ENCODE measurements around the gene FGF21.

Gene FGF21

DNA sequence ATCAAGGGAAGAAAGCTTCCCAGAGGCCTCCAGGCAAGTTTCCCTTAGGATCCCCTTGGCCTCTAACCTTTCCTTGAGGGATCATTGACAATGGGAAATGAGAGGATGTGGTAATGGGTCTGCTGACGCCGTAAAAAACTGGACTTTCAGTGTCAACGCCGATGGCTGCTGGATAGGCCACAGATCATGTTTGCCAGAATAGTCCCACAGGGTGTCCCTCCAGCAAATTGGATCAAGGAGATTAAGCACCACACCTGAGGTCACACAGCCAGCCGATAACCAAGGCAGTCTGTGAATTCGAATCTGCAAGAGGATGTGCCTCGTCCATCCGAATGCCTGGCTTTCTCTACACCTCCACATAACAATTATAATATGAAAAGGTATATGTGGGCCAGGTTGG is 37.9 kb downstream of the FGF21 start:
- H3K27ac ChIP-seq (ENCODE audit: low read depth, low read length): no peak overlapping the region
- H3K9ac ChIP-seq (ENCODE audit: low read length): no peak overlapping the region
- no peak overlapping the region for H3K4me2 ChIP-seq (ENCODE audit: low read depth, low read length, poor library complexity, severe bottlenecking)
- no peak overlapping the region for H3K4me3 ChIP-seq (ENCODE audit: insufficient read depth, low read length, poor library complexity, severe bottlenecking)
- H3K79me2 ChIP-seq (ENCODE audit: insufficient read depth, low read length): no peaks in the 10 kb centered on the region
- H3K36me3 ChIP-seq (ENCODE audit: low read length): no peaks in the 10 kb centered on the region
- no peaks in the 10 kb centered on the region for H4K20me1 ChIP-seq (ENCODE audit: low read depth, low read length)
- no peaks in the 10 kb centered on the region for H3K27me3 ChIP-seq (ENCODE audit: low read length)
- no peaks in the 10 kb centered on the region for H3K9me3 ChIP-seq (ENCODE audit: insufficient read depth, low read length)
- H3K9me2 ChIP-seq (replicated peaks; ENCODE audit: insufficient read depth, low read length): no peaks in the 10 kb centered on the region
- no peaks in the 10 kb centered on the region for H3F3A ChIP-seq (ENCODE audit: insufficient read depth)
- no peak overlapping the region for H2AFZ ChIP-seq (ENCODE audit: low read depth, low read length, severe bottlenecking)
- no peak for TF ChIP-seq EZH2phosphoT487 (conservative IDR thresholded peaks at IDR 0.05; ENCODE audit: low read length)
- TF ChIP-seq, protein P1, sequence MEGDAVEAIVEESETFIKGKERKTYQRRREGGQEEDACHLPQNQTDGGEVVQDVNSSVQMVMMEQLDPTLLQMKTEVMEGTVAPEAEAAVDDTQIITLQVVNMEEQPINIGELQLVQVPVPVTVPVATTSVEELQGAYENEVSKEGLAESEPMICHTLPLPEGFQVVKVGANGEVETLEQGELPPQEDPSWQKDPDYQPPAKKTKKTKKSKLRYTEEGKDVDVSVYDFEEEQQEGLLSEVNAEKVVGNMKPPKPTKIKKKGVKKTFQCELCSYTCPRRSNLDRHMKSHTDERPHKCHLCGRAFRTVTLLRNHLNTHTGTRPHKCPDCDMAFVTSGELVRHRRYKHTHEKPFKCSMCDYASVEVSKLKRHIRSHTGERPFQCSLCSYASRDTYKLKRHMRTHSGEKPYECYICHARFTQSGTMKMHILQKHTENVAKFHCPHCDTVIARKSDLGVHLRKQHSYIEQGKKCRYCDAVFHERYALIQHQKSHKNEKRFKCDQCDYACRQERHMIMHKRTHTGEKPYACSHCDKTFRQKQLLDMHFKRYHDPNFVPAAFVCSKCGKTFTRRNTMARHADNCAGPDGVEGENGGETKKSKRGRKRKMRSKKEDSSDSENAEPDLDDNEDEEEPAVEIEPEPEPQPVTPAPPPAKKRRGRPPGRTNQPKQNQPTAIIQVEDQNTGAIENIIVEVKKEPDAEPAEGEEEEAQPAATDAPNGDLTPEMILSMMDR (IDR thresholded peaks at IDR 0.05; ENCODE audit: insufficient read depth, low read length, poor library complexity, severe bottlenecking): no peak

GRCh38 chr19:48794291-48794690 is 39.0 kb downstream of the FGF21 start:
- no peak overlapping the region for H3K4me2 ChIP-seq (ENCODE audit: low read depth, low read length, poor library complexity, severe bottlenecking)

DNA sequence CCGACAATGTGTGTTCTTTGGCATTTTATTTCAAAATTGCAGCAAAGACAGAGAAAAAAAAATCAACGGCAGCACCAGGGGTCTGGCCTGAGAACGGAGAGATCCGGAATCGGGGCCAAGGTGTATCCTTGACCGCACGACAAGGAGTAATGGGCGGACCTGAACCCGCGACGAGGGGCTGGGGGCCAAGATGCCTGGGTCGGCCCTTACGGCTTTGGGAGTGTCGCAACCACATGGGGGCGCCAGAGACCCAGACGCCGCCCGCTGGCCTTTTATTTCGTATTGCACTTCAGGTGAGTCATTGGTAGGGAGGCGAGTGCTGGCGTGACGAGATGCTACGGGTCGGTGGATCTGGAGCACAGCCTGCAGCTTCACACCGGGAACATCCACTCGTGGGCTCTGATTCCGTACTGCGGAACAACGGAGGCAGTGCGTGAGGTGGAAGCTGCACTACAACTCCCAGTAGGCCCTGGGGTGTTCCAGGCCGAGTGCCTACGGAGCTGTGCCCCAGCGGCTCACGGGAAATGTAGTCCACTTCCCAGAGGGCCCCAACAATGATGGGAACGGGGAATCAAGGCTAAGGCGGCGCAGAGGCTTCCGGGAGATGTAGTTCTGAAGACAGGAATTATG is 39.8 kb downstream of the FGF21 start:
- Histone ChIP-seq H3K9me3 (ENCODE audit: insufficient read depth, low read length) (no peaks in the 10 kb centered on the region), H3K4me2 (ENCODE audit: low read depth, low read length, poor library complexity, severe bottlenecking) (peak overlapping the region; percentile 53), H3K9me2 (replicated peaks; ENCODE audit: insufficient read depth, low read length) (no peaks in the 10 kb centered on the region), H3K27me3 (ENCODE audit: low read length) (no peaks in the 10 kb centered on the region), H3K27ac (ENCODE audit: low read depth, low read length) (no peak overlapping the region), H3K4me3 (ENCODE audit: insufficient read depth, low read length, poor library complexity, severe bottlenecking) (peak overlapping the region; percentile 51), H4K20me1 (ENCODE audit: low read depth, low read length) (no peaks in the 10 kb centered on the region), H3K9ac (ENCODE audit: low read length) (peak overlapping the region; percentile 33), H2AFZ (ENCODE audit: low read depth, low read length, severe bottlenecking) (peak overlapping the region; percentile 69), H3K36me3 (ENCODE audit: low read length) (no peaks in the 10 kb centered on the region), H3K79me2 (ENCODE audit: insufficient read depth, low read length) (no peaks in the 10 kb centered on the region), H3F3A (ENCODE audit: insufficient read depth) (no peaks in the 10 kb centered on the region)
- TF ChIP-seq EZH2phosphoT487 (conservative IDR thresholded peaks at IDR 0.05; ENCODE audit: low read length): no peak
- TF ChIP-seq, protein P1 (IDR thresholded peaks at IDR 0.05; ENCODE audit: insufficient read depth, low read length, poor library complexity, severe bottlenecking): peak; percentile 93

More at GRCh38 chr19:48794291-48794690, 39.0 kb downstream of the FGF21 start:
- no peak overlapping the region for H2AFZ ChIP-seq (ENCODE audit: low read depth, low read length, severe bottlenecking)
- no peaks in the 10 kb centered on the region for H3K27me3 ChIP-seq (ENCODE audit: low read length)
- H3K9me2 ChIP-seq (replicated peaks; ENCODE audit: insufficient read depth, low read length): no peaks in the 10 kb centered on the region
- no peaks in the 10 kb centered on the region for H3F3A ChIP-seq (ENCODE audit: insufficient read depth)
- no peaks in the 10 kb centered on the region for H3K9me3 ChIP-seq (ENCODE audit: insufficient read depth, low read length)
- no peaks in the 10 kb centered on the region for H4K20me1 ChIP-seq (ENCODE audit: low read depth, low read length)
- H3K27ac ChIP-seq (ENCODE audit: low read depth, low read length): no peak overlapping the region
- H3K36me3 ChIP-seq (ENCODE audit: low read length): no peaks in the 10 kb centered on the region
- no peak for TF ChIP-seq EZH2phosphoT487 (conservative IDR thresholded peaks at IDR 0.05; ENCODE audit: low read length)
- TF ChIP-seq, protein P1 (IDR thresholded peaks at IDR 0.05; ENCODE audit: insufficient read depth, low read length, poor library complexity, severe bottlenecking): no peak
- no peaks in the 10 kb centered on the region for H3K79me2 ChIP-seq (ENCODE audit: insufficient read depth, low read length)
- no peak overlapping the region for H3K4me3 ChIP-seq (ENCODE audit: insufficient read depth, low read length, poor library complexity, severe bottlenecking)
- no peak overlapping the region for H3K9ac ChIP-seq (ENCODE audit: low read length)
